GM19372 (cell line): Measurements from ENCODE around the gene OR10P1.

Experiments used
- ATAC-seq: cut with Tn5 transposase; IDR thresholded peaks from one replicate; pipeline ENCODE4 v1.9.1; 2021; ENCODE audit warnings: mild to moderate bottlenecking, low read depth, moderate library complexity; ENCODE audit not compliant: unreplicated experiment

OR10P1 gene

GRCh38 chr12:55682087-55682796 lies 45.5 kb downstream of the OR10P1 start:
- ATAC-seq: no peak

GRCh38 chr12:55683676-55684075 lies 47.0 kb downstream of the OR10P1 start:
- ATAC-seq: no peak

- ATAC-seq: no peak
Observed at GRCh38 chr12:55684761-55685370, 48.2 kb downstream of the OR10P1 start.

GRCh38 chr12:55685671-55686070 lies 49.0 kb downstream of the OR10P1 start:
- no peak for ATAC-seq

- ATAC-seq: no peak
Observed at GRCh38 chr12:55686366-55687010, 49.8 kb downstream of the OR10P1 start.
